GM19395 (cell line): Measurements from ENCODE around the gene NRSN2.

Experiments used
- ATAC-seq: cut with Tn5 transposase; IDR thresholded peaks from one replicate; pipeline ENCODE4 v1.9.1; 2021; ENCODE audit warnings: mild to moderate bottlenecking, moderate library complexity; ENCODE audit not compliant: unreplicated experiment

Gene NRSN2

GRCh38 chr20:346640-347316 is at the start of gene NRSN2:
Gene NRSN2, plus strand, starts transcription at chr20:347111. Its CDS starts 2,533 bp downstream, at chr20:349644.
- peak; percentile 39 for ATAC-seq

GRCh38 chr20:297925-298775 is 48.8 kb upstream of the NRSN2 start:
- peak; percentile 26 for ATAC-seq

GRCh38 chr20:298776-299391 is 48.0 kb upstream of the NRSN2 start:
- no peak for ATAC-seq

GRCh38 chr20:300345-300990 is 46.4 kb upstream of the NRSN2 start:
- no peak for ATAC-seq

GRCh38 chr20:301886-302848 is 44.7 kb upstream of the NRSN2 start:
- ATAC-seq = no peak

- ATAC-seq = no peak
Observed at GRCh38 chr20:305745-306144, 41.2 kb upstream of the NRSN2 start.

- ATAC-seq = no peak
Observed at GRCh38 chr20:308427-309038, 38.4 kb upstream of the NRSN2 start.

GRCh38 chr20:309306-309840 is 37.5 kb upstream of the NRSN2 start:
- no peak for ATAC-seq

GRCh38 chr20:309841-310644 is 36.9 kb upstream of the NRSN2 start:
- ATAC-seq = peak; percentile 99

GRCh38 chr20:310645-311044 is 36.3 kb upstream of the NRSN2 start:
- ATAC-seq = no peak

- no peak for ATAC-seq
Observed at GRCh38 chr20:311609-312008, 35.3 kb upstream of the NRSN2 start.

GRCh38 chr20:312067-312466 is 34.8 kb upstream of the NRSN2 start:
- no peak for ATAC-seq

- ATAC-seq = no peak
Observed at GRCh38 chr20:312866-313265, 34.0 kb upstream of the NRSN2 start.

- no peak for ATAC-seq
Observed at GRCh38 chr20:313402-313801, 33.5 kb upstream of the NRSN2 start.

GRCh38 chr20:313948-314347 is 33.0 kb upstream of the NRSN2 start:
- no peak for ATAC-seq

- ATAC-seq = no peak
Observed at GRCh38 chr20:316316-317068, 30.4 kb upstream of the NRSN2 start.

- ATAC-seq = peak; percentile 59
Observed at GRCh38 chr20:324177-325044, 22.5 kb upstream of the NRSN2 start.
